Right lobe of liver (tissue), 6 donors: ENCODE results near the gene GFER. TPM values are rescaled to one million over a fixed set of nuclear protein-coding genes. Genes with fewer than 3 reads are reported as not detected.
A peak's percentile ranks its signal among the peaks of the same experiment; 100 is the strongest.

Experiments used
- ATAC-seq, 4 donors: fragments of 200-7000 bp; cut with Tn5 transposase; one replicate each; pipeline ENCODE4 v1.9.1; 2020; ENCODE audit warnings: mild to moderate bottlenecking in 4 of 4, moderate library complexity in 4 of 4
- DNase-seq, 3 donors: peaks; one replicate each; pipeline ENCODE4 v3.0.0-alpha.2; 2020
- H3K27ac ChIP-seq, 3 donors: fragments of 200-600 bp; one replicate each; pipeline ENCODE4 v1.8.0; 2022
- H3K27me3 ChIP-seq, 2 donors: fragments of 200-600 bp; one replicate each; pipeline ENCODE4 v1.8.0; 2022
- H3K36me3 ChIP-seq, 4 donors: fragments of 200-600 bp; sonication (generic) in 1 of 4; one replicate each; pipeline versions ENCODE4 v1.5.1 to v1.8.0; 2017 to 2022; ENCODE audit warnings: control low read depth in 1 of 4
- H3K4me1 ChIP-seq, 4 donors: fragments of 200-600 bp; sonication (generic) in 1 of 4; one replicate each; pipeline versions ENCODE4 v1.5.1 to v1.8.0; 2017 to 2022; ENCODE audit warnings: control low read depth in 1 of 4
- H3K4me3 ChIP-seq, 3 donors: fragments of 200-600 bp; one replicate each; pipeline ENCODE4 v1.8.0; 2022
- H3K9me3 ChIP-seq, 4 donors: fragments of 200-600 bp; sonication (generic) in 1 of 4; one replicate each; pipeline versions ENCODE4 v1.5.1 to v1.8.0; 2017 to 2022; ENCODE audit warnings: control low read depth in 1 of 4
- POLR2A ChIP-seq: fragments of 450-650 bp; IDR thresholded peaks from one replicate; pipeline ENCODE4 v1.6.1; 2017; ENCODE audit warnings: antibody characterized with exemption, mild to moderate bottlenecking
- WGBS: methylation state at CpG from one replicate; pipeline ENCODE4 v1.1.6; 2018; ENCODE audit warnings: low coverage, low lambda C conversion rate; ENCODE audit not compliant: insufficient coverage; ENCODE audit errors: missing lambda C conversion rate; 5-methylcytosine and 5-hydroxymethylcytosine counted together
- intact Hi-C, 2 donors: fragments of 100-400 bp; cut with DNase I; formaldehyde crosslinking; loops; one replicate each; pipeline versions ENCODE4 v1.11.2 to v1.14.1; 2022
- total RNA-seq, 6 experiments: library from RNA; depleted of rRNA in 2 of 6; stranded (reverse); fragments of >200 nt in 2 of 6; fragmentation: NEBNext Ultra II Directional in 3 of 6; extraction: Animal tissue kit (Norgen Biotek cat#: 25700) in 3 of 6; gene quantifications; one replicate each; pipeline versions ENCODE4 v1.1.0 to v1.2.4, GENCODE V29; 2016 to 2023
- TF ChIP-seq, protein P1 (sequence below), 4 donors: fragments of 200-600 bp in 3 of 4; fragments of 450-650 bp in 1 of 4; IDR thresholded peaks; one replicate each; pipeline versions ENCODE4 v1.5.1 to v1.8.0; 2016 to 2022; ENCODE audit warnings: antibody characterized with exemption in 4 of 4, mild to moderate bottlenecking in 2 of 4
- donor health status: DM: no; HTN: yes; CAD: no.
- donor health status: DM: no; HTN: no; CAD: no.
- donor health status: DM: no; HTN: no; CAD: no.
- donor health status: DM: no; HTN: yes; CAD: no.
- donor health status: DM: no; HTN: yes; CAD: no.

Gene GFER
- total RNA-seq, 6 experiments from 2014 or later: 16.1 to 18.6 (median 18.0) TPM

DNA sequence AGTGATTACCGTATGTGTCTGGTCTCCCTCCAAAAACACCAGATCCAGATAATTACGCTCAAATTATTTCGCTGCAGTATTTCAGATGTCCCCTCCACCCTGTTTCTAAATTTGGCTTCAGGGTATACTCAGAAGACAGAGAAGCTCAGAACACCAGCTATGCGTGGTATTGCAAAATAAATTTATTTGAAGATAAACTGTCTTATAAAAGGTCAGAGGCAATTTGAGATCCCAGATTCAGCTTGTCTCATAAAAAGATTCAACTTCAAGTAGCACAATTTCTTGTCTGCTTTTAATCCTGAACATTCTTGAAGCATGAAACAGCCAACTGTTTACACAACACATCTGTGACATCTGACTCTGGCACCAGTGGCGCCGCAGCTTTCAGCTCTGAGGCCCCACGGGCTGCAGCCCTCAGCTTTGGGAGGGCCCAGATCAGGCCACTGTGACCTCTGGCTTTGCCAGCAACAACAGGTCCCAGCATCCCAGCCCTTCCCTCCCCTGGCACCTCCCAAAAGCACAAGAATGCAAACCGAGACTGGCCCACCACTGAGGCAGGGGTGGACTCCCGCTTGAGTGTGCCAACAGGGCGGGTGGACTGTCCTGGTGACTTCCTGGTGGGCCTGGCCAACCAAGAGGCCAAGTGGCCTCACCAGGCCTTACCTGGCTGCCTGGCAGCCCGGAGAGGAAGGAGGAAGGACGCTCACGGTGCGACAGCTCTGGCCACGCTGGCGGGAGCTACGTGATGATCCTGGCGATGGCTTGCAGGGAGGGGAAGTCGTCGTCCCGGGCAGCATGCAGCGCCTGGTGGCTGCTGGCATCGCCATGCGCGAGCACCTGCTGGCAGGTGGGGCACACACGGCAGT, 13.7 kb downstream of the GFER start:
- intact Hi-C loops: no loop called here
- no peak overlapping the region for H3K27ac ChIP-seq
- DNase-seq (no peak), ATAC-seq (no peak)
- peaks cover 8 to 50% (median 21%) of the 10 kb centered on the region in 4 donors for H3K36me3 ChIP-seq
- H3K4me3 ChIP-seq: no peak overlapping the region
- H3K4me1 ChIP-seq: peaks cover 0 to 8% (median 0%) of the 10 kb centered on the region in 4 donors
- TF ChIP-seq POLR2A: no peak
- TF ChIP-seq, protein P1, sequence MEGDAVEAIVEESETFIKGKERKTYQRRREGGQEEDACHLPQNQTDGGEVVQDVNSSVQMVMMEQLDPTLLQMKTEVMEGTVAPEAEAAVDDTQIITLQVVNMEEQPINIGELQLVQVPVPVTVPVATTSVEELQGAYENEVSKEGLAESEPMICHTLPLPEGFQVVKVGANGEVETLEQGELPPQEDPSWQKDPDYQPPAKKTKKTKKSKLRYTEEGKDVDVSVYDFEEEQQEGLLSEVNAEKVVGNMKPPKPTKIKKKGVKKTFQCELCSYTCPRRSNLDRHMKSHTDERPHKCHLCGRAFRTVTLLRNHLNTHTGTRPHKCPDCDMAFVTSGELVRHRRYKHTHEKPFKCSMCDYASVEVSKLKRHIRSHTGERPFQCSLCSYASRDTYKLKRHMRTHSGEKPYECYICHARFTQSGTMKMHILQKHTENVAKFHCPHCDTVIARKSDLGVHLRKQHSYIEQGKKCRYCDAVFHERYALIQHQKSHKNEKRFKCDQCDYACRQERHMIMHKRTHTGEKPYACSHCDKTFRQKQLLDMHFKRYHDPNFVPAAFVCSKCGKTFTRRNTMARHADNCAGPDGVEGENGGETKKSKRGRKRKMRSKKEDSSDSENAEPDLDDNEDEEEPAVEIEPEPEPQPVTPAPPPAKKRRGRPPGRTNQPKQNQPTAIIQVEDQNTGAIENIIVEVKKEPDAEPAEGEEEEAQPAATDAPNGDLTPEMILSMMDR (IDR thresholded peaks at IDR 0.05): no peak
- WGBS: 78% methylated on average over 6 of the region's 26 CpGs
- no peaks in the 10 kb centered on the region for H3K27me3 ChIP-seq
- no peaks in the 10 kb centered on the region for H3K9me3 ChIP-seq

DNA sequence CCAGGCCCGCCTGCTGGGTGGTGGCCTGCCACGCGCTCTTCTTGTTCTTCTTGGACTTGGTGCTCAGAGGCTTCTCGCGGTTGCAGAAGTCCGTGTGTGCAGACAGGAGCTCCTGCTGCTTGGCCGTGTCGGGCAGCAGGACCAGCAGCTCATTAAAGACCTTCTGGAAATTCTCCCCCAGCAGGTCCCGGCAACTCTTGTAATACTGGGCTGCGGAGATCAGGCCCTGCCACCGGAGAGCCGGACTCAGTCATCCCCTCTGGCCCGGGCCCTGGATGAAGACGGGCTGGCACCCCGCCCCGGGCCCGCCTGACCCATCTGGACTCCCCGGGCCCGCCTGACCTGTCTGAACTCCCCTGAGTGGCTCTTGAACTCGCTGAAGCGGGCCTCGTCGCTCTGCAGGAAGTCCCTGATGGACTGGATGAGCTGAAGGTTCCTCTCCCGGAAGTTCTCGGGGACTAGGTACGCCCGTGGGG, 14.4 kb downstream of the GFER start:
- intact Hi-C loops: no loop called here
- Histone ChIP-seq H3K36me3 (peaks cover 8 to 56% (median 24%) of the 10 kb centered on the region in 4 donors), H3K27me3 (no peaks in the 10 kb centered on the region), H3K4me1 (peaks cover 0 to 8% (median 0%) of the 10 kb centered on the region in 4 donors), H3K27ac (no peak overlapping the region), H3K9me3 (no peaks in the 10 kb centered on the region), H3K4me3 (no peak overlapping the region)
- no peak for TF ChIP-seq POLR2A
- TF ChIP-seq, protein P1 (IDR thresholded peaks at IDR 0.05): no peak
- no CpG with 5 or more reads among the region's 27 CpGs for WGBS
- no peak for ATAC-seq
- DNase-seq: no peak

DNA sequence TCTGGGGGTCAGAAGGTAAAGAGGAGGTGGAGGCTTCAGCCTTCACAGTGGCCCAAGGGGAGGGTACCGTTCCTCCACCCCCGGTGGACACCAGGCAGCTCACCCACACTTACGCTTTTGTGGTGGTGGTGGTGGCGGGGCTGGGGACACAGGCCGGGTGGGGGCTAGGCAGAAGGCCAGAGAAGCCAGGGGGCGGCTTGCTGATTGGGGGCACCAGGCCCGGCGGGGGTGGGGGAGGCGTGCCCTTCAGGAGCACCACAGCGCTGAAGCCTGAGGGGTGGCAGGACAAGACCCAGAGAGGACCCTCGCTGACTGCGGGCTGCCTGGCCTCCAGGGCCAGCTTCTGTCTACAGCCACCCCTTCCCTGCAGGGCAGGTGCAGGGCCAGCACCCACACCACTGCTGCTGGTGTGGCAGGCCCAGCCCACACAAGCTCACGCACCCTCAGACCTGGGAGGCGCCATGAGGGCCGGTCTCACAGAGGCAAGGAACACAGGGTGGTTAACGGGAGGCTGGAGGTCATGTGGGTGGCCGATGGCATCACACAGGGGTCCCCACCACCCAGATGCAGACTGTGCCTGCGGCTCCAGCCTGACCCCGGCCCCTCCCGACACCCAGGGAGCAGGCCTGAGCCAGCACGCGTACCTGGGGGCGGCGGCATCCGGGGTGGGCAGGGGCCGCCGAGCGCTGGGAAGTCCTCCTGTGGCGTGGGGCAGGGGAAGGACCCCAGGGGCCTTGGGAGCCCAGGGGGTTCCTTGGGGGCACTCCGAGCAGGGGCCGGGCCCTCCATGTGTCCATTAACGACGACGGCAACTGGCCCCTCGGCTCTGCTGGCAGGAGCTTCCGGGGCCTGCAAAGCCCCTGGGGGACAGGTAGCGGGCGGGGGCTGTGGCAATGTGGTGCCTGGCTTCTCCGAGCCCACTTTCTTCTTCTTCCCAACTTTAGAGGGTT, 15.1 kb downstream of the GFER start:
- ATAC-seq: no peak
- DNase-seq: peak in 1 of 3 donors; percentile 49
- 80% methylated on average over 1 of the region's 39 CpGs for WGBS
- H3K36me3 ChIP-seq: peaks cover 8 to 58% (median 24%) of the 10 kb centered on the region in 4 donors
- H3K27me3 ChIP-seq: no peaks in the 10 kb centered on the region
- no peak overlapping the region for H3K27ac ChIP-seq
- peaks cover 0 to 8% (median 1%) of the 10 kb centered on the region in 4 donors for H3K4me1 ChIP-seq
- no peaks in the 10 kb centered on the region for H3K9me3 ChIP-seq
- intact Hi-C loops: no loop called here
- no peak for TF ChIP-seq POLR2A
- TF ChIP-seq, protein P1 (IDR thresholded peaks at IDR 0.05): no peak
- no peak overlapping the region for H3K4me3 ChIP-seq

DNA sequence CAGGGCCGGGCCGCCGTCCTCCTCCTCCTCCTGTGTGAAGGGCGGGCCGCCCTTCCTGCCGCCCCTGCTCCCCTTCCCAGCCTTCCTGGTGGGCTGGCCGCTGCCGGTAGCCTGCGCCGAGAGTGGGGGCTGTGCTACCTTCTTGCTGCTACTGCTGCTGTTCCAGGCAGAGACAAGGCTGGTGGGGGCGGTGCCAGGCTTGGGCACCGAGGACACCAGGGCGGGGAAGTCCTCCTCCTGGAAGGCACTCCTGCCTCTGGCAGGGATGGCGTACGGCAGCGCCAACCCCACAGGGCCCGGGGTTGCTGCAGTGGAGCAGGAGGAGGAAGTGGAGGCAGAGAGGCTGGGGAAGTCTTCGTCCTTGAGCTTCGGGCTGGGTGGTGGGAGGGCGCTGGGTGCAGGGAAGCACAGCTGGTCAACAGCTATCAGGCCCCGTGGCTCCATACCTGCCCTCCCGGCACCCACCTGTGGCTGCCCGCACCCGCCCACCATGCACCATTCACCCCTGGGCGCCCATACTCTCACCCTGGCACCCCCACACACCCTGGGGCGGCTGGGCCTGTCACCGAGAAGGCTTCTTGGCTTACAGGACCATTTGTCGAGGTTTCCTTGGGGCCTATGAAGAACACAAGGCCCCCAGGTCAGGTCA, 16.0 kb downstream of the GFER start:
- Histone ChIP-seq H3K9me3 (no peaks in the 10 kb centered on the region), H3K36me3 (peaks cover 8 to 58% (median 24%) of the 10 kb centered on the region in 4 donors), H3K4me3 (no peak overlapping the region), H3K27ac (no peak overlapping the region), H3K4me1 (peaks cover 0 to 12% (median 5%) of the 10 kb centered on the region in 4 donors), H3K27me3 (no peaks in the 10 kb centered on the region)
- TF ChIP-seq, protein P1 (IDR thresholded peaks at IDR 0.05): no peak
- no peak for TF ChIP-seq POLR2A
- ATAC-seq: no peak
- intact Hi-C loops: no loop called here
- DNase-seq: peak in 1 of 3 donors; percentile 49
- WGBS: 97% methylated on average over 6 of the region's 28 CpGs
